Measurements from ENCODE around the gene MYO15B. TPM values are rescaled to one million over a fixed set of nuclear protein-coding genes. Genes with fewer than 3 reads are reported as not detected.

Gene MYO15B
- 4.3 and 5.9 TPM in 2 replicates for total RNA-seq

- Histone ChIP-seq H3K4me3 (ENCODE audit: low read depth, low read length) (peak within 1 kb of the TSS; percentile 26), H3K36me3 (ENCODE audit: control insufficient read depth, insufficient read depth, low read length) (no peaks in the 10 kb centered on the region), H3K27me3 (ENCODE audit: control insufficient read depth, insufficient read depth, low read length) (peaks cover 16% of the 10 kb centered on the region)
- TF ChIP-seq CTCF (IDR thresholded peaks at IDR 0.05; ENCODE audit: insufficient read depth, low read length, poor library complexity, severe bottlenecking) = peak; percentile 59
- no peak for DNase-seq (ENCODE audit: low read depth)
Observed at GRCh38 chr17:75587675-75588595, at the start of gene MYO15B. MYO15B (plus strand) TSS chr17:75587800; CDS start chr17:75588058, 258 bp downstream.

GRCh38 chr17:75539967-75540729 is 47.5 kb upstream of the MYO15B start:
- no peak for DNase-seq (ENCODE audit: low read depth)
- Histone ChIP-seq H3K27me3 (ENCODE audit: control insufficient read depth, insufficient read depth, low read length) (no peaks in the 10 kb centered on the region), H3K36me3 (ENCODE audit: control insufficient read depth, insufficient read depth, low read length) (no peaks in the 10 kb centered on the region), H3K4me3 (ENCODE audit: low read depth, low read length) (no peak overlapping the region)
- no peak for TF ChIP-seq CTCF (IDR thresholded peaks at IDR 0.05; ENCODE audit: insufficient read depth, low read length, poor library complexity, severe bottlenecking)

GRCh38 chr17:75540923-75541503 is 46.6 kb upstream of the MYO15B start:
- no peaks in the 10 kb centered on the region for H3K27me3 ChIP-seq (ENCODE audit: control insufficient read depth, insufficient read depth, low read length)
- no peak for DNase-seq (ENCODE audit: low read depth)
- H3K4me3 ChIP-seq (ENCODE audit: low read depth, low read length) = no peak overlapping the region
- TF ChIP-seq CTCF (IDR thresholded peaks at IDR 0.05; ENCODE audit: insufficient read depth, low read length, poor library complexity, severe bottlenecking) = no peak
- H3K36me3 ChIP-seq (ENCODE audit: control insufficient read depth, insufficient read depth, low read length) = no peaks in the 10 kb centered on the region

- no peak for DNase-seq (ENCODE audit: low read depth)
- Histone ChIP-seq H3K4me3 (ENCODE audit: low read depth, low read length) (no peak overlapping the region), H3K36me3 (ENCODE audit: control insufficient read depth, insufficient read depth, low read length) (peaks cover 1% of the 10 kb centered on the region), H3K27me3 (ENCODE audit: control insufficient read depth, insufficient read depth, low read length) (no peaks in the 10 kb centered on the region)
- TF ChIP-seq CTCF (IDR thresholded peaks at IDR 0.05; ENCODE audit: insufficient read depth, low read length, poor library complexity, severe bottlenecking) = no peak
Observed at GRCh38 chr17:75542229-75542628, 45.4 kb upstream of the MYO15B start.

- no peaks in the 10 kb centered on the region for H3K27me3 ChIP-seq (ENCODE audit: control insufficient read depth, insufficient read depth, low read length)
- no peak for TF ChIP-seq CTCF (IDR thresholded peaks at IDR 0.05; ENCODE audit: insufficient read depth, low read length, poor library complexity, severe bottlenecking)
- no peak overlapping the region for H3K4me3 ChIP-seq (ENCODE audit: low read depth, low read length)
- H3K36me3 ChIP-seq (ENCODE audit: control insufficient read depth, insufficient read depth, low read length) = peaks cover 1% of the 10 kb centered on the region
- no peak for DNase-seq (ENCODE audit: low read depth)
Observed at GRCh38 chr17:75542728-75543336, 44.8 kb upstream of the MYO15B start.

Data from kidney epithelial cell (primary cell).